ENCODE results near the gene UNC13B.
"Not testable (repeated sequence)": the region's sequence is repeated elsewhere in the genome, so short reads cannot be mapped to it uniquely, and the experiment has no call there.

The UNC13B gene

DNA sequence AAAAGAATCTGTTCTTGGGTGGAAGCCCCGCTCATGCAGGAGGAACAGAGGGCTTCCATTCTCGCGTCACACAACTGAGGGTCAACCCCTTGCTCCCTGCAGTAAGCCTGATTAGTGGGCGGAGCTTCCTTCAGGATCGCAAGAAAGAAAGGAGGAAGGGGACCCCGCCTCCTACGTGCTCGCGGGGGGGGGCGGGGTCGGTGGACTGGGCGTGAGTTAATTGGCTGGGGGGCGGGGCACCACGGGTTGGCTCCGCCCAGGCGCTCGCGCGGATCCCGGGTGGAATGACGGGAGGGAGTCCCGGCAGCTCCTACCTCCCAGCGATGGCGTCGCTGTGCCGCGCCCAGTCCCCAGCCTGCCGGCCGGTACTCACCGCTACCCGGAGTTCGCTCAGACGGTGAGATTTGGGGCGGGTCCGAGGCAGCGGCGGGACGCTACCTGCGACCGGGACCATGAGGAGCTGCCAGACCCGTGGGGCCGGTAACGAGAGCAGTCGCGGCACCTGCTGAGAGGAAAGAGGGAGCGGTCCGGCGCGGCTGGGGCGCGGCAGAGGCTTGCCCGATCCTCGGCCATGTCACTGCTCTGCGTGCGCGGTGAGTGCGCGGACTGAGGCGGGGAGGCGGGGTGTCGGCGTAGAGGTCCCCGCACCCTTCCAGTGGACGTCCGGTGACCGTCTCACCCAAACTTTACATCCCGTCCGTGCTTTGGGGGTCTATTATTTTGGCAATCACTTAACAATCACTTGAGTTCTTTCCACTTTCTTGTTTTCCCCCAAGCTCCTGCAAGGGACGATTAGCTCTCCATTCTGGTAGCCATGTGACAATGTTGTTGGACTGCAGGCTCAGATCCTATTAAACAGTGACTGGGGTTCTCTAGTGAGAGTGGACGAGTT is at the start of gene UNC13B:
TSS of gene UNC13B (plus strand) at position 297 of the 892 bp plus-strand sequence. CDS start at position 572, 275 bp downstream.
- DNase-seq (ENCODE audit: low read depth in 2 of 2): peak; percentile 66 to 81

DNA sequence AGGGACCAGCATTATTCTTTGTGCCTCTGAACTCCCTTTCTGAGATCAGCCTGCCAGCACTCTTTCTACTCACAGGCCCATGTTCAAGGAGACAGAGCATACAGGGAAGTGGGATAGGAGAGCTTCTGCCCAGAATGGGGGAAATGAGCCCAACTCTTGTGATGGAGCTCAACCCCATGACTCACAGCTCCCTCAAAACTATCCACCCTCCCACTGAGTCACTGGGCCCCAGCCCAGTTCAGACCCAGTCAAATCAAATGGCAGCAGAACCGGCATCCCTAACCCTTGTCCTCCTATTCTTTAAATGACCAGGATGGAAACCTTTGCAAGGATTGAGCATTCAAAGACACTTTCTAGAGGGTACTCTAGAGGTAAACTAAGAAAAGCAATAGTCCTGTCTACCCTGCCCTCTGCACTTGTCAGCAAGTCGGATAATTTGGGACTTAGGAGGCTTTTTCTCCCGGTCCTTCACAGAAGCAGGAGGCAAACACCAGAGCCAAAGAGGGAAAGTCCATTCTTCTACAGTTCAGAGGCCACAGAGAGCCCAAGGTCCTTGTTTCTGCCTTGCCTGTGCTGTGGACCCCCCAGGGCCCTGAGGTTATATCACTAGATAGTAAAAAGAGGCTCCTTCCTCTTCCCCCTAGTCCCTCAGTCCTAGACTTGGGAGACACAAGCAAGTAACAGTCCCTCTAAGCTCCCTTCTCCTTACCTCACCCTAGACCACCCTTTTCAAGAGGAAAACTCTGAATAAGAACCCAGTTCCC is 49.4 kb upstream of the UNC13B start:
- DNase-seq (ENCODE audit: low read depth in 2 of 2): no peak

DNA sequence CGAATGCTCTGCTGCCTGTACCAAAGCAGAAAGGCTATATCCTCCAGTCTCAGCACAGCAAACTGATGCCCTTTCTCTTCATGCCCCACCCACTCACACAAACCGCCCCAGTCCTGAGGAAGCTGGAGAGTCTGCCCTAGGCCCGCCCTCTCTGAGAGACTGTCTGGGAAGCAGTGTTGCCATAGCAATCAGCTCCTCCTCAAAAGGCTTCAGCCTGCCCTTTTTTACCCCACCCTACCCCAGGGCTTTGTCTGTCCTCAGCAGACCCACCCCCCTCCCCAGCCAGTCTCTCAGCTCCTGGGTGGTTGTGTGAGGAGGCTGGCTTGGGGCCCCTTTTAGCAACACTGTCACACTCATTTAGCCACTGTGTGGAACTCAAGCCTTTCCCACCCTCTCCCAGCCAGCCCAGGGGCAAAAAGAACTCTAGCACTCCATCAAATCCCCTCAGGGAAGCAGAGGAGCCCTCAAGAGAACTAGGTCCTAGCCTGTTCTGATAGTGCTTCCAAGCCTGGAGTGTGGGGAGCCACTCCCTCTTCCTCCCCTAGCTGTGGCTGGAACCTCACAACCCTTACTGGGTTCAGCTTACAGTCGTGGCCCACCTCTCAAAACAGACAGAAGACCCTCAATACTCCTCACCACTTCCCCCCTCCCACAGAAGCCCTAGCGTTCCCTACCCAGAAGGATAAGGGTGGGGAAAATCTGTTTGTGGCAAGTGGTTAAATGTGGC is 47.5 kb upstream of the UNC13B start:
- DNase-seq (ENCODE audit: low read depth in 2 of 2): peak; percentile 34 to 40

DNA sequence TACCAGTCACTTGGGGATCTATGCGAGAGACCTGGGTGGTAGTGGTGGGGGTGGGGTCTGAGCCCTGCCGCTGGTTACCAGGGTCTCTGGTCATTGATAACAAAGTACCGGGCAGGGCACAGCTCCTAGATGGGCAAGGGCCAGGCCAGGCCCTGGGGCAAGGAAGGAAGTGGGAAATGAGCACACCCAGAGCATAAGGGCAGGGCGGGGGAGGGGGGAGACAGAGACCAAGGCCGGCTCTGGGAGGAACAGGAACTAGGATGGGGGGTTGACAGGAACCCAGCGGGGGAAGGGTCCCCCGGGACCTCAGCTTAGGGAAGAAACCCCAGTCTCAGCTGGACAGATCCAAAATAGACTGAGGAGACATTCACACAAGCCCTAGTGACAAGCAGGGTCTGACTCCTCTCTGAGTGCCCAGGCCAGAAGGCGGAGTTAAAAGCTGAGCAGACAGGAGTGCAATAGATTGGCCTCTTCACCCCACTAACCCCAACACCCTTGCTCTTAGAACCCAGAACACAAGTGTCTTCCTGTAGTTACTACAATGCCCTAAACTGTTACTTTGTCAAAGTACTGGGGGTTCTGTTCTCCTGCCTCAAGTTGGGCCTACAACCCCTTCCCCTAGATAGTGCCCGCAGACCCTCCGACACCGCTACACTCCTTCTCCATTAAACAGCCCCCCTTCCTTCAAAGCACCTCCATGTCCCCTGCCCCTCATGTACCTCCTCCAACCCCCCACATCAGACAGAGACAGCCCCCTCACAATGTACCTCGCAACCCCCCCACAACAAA is 46.8 kb upstream of the UNC13B start:
- DNase-seq (ENCODE audit: low read depth in 2 of 2): no peak

DNA sequence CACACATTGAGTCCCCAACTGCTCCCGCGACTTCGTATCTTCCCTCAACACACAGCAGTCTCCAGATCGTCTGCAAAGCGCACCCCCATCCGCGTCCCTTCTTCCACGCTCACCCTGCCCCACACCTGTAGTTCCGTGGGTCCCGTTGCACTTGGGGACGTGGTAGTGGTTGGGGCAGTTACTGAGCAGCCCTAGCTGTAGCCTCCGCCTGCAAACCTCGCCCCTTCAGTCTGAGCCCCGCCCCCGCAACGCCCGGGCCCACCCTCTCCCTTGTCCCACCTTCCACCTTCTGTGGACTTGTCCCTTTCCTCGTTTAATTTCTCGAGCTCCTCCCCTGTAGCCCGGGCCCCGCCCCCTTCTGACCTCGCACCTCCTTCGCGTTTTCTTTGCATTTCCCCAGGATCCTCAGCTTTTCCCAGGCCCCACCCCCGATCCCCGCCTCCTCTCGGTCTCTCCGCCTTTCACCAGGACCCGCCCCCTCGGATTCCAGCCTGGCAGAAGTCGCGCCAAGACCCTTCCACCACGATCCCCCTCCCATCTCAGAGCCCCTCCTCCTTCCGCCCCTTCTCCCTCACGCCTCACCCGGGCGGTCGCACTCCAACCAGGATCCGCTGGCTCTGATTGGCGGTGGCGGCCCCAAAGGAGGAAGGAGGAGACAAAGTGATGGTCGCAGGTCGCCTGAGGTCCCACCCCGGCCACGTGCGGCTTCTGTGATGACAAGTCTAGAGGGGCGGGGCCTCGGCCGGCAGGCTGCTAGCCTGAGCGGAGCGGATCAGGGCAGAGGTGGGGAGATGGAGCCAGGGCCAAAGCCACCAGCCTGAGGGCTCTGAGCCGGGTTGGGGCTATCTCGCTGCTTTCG is 45.9 kb upstream of the UNC13B start, which contains the start of gene ATOSB:
TSS of gene ATOSB (minus strand) at position 183 of the 859 bp plus-strand sequence. CDS start 7,588 bp downstream, outside the sequence.
- peak; percentile 74 to 88 for DNase-seq (ENCODE audit: low read depth in 2 of 2)

DNA sequence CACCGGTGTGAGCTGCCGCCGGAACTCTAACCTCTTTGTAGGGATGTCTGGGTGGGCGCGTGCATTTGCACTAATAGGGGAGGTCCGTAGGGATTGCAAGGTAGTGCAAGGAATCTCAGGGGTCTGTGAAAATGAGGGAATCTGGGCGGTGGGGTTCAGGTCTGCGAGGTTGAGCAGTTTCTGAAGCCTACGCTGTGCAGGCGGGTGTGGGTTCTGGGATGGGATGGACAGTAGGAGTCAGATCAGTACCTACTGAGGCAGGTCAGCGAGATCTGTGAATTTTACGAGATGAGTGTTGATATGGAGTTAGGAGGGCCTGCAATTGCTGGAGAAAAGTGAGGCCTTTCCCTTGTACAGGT is 45.3 kb upstream of the UNC13B start:
- no peak for DNase-seq (ENCODE audit: low read depth in 2 of 2)

DNA sequence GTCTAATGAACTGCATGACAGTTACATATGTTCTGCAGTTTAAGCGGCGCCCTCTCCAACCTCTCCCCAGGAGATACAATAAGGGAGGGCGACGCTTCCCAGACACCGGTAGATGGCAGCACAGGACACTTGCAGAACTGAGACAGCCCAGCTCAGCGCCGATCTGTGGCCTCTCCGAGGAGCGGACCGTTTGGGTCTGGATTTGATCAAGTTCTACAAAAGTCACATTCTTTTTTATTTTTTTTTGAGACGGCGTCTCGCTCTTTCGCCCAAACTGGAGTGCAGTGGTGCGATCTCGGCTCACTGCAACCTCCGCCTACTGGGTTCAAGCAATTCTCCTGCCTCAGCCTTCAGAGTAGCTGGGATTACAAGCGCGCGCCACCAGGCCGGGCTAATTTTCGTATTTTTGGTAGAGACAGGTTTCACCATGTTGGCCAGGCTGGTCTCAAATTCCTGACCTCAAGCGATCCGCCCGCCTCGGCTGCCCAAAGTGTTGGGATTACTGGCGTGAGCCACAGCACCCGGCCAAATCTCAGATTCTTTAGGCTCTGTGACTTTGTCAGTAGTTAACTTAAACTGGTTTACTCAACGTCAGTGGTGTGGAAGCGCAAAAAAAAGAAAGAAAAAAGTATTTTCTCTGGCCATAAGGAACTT is 44.8 kb upstream of the UNC13B start:
- DNase-seq (ENCODE audit: low read depth in 2 of 2): peak; percentile 66 to 88

DNA sequence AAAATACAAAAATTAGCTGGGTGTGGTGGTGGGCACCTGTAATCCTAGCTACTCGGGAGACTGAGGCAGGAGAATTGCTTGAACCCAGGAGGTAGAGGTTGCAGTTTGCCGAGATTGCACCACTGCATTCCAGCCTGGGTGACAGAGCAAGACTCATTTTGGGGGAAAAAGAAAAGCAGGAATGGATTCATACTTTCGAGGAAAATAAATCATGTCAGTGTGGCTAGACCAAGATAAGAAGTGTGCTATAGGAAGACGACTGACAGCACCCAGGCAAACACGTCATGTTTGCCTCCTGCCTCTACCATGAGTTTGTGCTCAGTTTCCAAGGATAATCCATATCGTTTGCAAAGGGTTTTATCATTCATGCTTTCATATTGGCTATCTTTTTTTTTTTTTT is 26.9 kb upstream of the UNC13B start:
- no peak for DNase-seq (ENCODE audit: low read depth in 2 of 2)

DNA sequence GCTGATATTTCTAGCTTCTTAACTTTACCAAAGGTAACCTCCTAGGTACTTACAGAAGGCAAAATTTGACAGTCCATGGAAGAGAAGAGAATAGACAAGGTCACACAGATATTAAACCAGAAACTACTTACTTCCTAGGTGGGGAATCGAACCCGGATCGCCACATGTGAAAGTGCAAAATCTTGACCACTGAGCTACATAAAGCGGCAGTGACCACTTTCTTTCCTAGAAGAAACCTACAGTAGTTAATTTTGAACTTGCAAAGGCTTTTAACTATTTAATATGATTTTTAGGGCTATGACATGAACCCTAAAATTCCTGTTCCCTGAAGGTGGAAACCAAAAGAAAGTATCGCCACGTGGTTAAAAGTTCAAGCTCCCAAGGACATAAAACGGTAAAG is 25.8 kb upstream of the UNC13B start:
- DNase-seq (ENCODE audit: low read depth in 2 of 2): no peak

DNA sequence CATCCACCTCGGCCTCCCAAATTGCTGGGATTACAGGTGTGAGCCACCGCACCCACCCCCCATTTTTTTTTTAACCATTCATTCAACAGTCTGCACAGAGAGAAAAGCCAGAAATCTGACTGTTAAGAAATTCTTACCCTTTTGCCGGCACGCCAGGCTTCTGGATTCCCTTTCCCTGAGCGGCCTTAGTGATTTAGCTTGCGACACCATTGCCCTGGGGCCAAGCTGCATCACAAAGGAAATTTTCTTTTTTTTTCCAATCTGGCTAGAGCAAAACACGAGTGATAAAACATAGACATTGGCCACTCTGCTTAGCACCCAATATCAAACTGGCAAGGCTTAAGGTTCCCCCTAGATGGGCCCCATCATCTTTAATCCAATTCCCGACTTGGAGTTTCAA is 24.9 kb upstream of the UNC13B start:
- no peak for DNase-seq (ENCODE audit: low read depth in 2 of 2)

DNA sequence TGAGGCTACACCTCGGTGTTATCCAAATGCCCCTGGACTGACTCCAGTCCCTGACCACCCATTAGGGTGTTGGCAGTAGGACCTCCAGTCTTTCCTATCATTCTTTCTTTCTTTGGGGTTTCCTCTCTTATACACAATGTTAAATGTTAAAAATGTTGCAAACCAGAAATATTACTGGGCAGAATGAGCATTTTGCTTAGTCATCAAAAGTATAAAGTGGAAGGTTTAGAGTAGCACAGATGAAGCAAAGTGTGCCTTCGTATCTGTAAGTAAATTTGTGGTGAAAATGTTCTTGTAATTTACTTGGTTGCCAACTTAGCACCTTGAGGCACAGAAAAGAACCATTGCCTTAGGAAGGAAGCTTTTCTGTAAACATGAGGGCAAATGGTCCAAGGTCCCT is 21.7 kb upstream of the UNC13B start:
- no peak for DNase-seq (ENCODE audit: low read depth in 2 of 2)

DNA sequence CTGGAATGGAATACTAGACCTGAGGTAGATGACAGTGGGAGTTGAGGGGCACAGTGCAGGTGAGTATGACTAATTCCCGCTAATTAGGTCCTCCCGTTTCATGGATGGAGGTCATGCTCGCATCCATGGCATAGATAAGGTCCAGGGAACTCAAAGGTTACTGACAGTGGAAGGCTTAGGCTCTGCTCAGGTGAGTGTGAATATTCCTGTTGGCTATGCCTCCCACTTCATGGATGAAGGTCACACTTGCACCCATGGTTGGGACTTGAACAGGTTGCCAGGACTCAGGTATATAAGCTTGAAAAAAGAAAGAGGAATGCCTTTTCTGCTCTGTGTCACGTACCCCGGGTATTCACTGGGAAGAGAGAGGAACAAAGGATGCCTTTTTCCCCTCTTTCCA is 19.8 kb upstream of the UNC13B start:
- DNase-seq (ENCODE audit: low read depth in 2 of 2): no peak

DNA sequence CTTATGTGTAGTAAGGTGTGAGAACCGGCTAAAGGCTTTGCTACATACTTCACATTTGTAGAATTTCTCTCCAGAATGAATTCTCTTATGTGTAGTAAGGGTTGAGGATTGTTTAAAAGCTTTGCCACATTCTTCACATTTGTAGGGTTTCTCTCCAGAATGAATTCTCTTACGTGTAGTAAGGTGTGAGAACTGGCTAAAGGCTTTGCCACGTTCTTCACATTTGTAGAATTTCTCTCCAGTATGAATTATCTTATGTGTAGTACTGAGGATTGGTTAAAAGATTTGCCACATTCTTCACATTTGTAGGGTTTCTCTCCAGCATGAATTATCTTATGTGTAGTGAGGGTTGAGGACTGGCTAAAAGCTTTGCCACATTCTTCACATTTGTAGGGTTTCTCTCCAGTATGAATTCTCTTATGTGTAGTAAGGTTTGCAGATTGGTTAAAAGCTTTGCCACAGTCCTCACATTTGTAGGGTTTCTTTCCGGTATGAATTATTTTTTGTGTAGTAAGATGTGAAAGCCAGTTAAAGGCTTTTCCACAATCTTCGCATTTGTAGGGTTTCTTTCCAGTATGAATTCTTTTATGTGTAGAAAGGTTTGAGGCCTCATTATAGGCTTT is 13.8 kb upstream of the UNC13B start:
- not testable (repeated sequence) for DNase-seq (ENCODE audit: low read depth in 2 of 2)

DNA sequence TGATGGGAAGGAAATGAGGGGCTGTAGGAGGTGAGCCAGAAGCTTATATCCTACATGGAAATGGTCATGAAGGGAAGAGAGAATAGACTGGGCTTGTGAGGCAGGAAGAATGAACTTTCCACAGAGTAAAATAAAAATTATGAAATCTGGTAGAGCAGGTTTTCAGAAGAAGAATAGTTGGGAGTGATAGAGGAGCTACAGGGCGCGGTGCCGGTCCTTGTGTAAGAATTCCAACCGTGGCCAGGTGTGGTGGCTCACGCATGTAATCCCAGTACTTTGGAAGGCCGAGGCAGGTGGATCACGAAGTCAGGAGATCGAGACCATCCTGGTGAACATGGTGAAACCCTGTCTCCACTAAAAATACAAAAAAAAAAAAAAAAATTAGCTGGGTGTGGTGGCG is 8.9 kb upstream of the UNC13B start:
- no peak for DNase-seq (ENCODE audit: low read depth in 2 of 2)

DNA sequence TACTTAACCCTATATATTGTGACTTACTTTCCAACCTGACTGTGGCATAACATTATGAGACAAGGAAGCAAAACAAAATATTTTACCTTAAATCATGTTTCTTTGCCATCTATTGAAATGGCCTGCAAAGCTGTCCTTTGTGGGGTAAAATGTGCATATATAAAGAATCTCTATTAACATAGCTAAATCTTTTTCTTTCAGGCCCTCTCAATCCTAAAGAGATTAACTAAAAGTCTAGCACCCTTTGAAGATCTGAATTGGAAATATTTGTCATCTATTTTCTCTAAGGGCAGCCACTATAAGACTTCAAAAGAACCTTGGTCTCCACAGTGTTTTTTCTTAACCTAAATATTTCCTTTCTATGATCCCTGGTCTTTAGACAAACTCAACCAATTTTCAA is 5.0 kb upstream of the UNC13B start:
- DNase-seq (ENCODE audit: low read depth in 2 of 2): no peak

DNA sequence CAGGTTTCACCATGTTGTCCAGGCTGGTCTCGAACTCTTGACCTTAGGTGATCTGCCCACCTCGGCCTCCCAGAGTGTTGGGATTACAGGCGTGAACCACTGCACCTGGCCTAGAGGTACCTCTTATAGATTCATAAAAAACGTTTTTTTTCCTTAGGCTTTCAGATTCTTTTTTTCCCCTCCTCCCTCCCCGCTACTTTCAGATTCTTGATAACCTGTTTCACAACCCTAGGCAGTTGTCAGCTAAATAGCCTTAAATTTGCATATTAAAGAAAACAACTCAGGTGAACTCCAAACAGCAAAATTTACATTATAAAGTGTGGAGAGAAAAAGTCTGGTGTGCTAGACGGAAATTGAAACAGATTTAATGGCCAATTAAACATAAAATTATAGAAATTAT is 4.0 kb upstream of the UNC13B start:
- not testable (repeated sequence) for DNase-seq (ENCODE audit: low read depth in 2 of 2)

DNA sequence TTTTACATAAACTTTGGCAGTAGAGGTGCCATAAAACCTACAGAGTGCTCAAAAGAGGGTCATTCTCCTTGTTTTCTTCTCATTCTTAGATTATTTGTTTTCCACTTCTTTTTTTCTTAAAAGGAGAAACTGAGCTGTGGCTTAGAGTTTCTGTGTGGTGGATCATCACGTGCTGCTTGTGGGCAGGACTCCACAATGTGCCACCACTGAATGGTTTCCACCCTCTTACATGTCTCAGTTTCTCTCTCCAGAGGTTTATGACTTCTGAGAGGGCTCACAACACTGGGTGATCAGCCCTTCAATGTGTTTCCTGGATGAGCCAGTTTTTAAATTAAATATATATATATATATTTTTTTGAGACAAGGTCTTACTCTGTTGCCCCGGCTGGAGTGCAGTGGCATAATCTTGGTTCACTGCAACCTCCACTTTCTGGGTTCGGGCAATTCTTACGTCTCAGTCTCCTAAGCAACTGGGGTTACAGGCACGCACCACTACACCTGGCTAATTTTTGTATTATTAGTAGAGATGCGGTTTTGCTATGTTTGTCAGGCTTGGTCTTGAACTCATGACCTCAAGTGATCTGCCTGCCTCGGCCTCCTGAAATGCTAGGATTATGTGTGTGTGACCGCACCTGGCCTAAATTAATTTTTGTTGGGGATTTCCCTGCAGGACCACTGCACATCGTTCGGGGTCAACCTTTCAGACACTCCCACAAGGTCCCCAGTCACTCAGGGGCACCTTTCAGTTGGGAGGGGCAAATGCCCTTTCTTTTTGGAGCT is 3.1 kb upstream of the UNC13B start:
- DNase-seq (ENCODE audit: low read depth in 2 of 2): no peak

DNA sequence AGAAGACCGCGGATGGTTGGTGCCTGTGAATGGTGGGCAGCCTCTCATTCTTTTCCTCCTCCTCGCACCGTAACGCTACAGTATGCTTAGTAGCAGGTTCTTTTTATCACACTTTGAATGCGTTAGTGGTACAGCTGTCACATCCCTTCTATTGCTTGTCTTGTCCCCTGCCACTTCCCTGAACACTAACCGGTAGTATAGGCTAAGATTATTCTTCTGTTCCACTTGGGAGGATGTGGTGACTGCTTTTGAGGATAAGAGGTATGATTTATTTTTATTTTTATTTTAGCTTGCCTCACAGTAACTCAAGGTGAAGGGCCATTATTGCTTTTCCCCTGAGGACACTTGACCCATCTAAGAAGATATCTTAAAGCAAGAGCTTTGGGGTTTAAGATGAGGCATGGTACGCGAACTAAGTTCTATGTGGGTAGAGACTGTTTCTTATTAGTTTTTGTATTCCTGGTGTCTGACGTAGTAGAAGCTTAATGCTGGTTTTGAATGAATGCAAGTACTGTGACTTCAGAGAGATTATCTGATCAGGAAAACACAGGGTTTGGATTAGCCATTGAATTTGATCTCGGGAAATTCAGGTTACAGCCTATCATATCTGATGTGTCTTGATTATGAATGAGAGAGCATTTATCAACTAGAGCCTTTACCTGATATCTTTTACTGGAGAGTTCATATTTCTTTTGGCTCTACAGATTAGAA is 951 bp downstream of the UNC13B start:
- no peak for DNase-seq (ENCODE audit: low read depth in 2 of 2)

Data from stimulated activated CD4-positive, alpha-beta T cell treated with anti-CD3 and anti-CD28 coated beads, Interleukin-1b, Interleukin-23, amount 100 ng/mL, for 4 hours (primary cell).